ENCODE measurements around the gene ZP2.
"Not testable (repeated sequence)": the region's sequence is repeated elsewhere in the genome, so short reads cannot be mapped to it uniquely, and the experiment has no call there.

Gene ZP2

DNA sequence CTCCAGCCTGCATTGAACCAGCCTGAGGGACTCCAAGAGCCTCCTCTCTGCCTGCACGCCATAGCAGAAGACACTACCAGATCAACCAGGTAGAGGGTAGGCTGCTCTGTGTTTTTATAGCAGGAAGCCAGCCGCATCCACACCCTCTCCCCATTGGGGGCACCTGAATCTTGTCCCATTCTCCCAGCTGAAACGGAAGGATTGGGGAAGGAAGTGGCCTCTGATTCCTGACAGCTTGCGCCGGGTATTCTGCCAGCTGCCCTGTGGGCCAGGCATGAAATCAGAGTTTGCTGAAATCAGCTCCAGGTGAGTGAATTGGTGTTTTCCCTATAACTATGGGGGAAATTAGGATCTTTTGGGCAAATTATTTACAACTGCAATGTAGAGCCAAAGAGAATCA lies at the start of gene ZP2:
Gene ZP2, minus strand, starts transcription at position 89 of the 400 bp plus-strand sequence. Its CDS starts 27 bp downstream, at position 62.
- no peak for DNase-seq (ENCODE audit: low read depth)

DNA sequence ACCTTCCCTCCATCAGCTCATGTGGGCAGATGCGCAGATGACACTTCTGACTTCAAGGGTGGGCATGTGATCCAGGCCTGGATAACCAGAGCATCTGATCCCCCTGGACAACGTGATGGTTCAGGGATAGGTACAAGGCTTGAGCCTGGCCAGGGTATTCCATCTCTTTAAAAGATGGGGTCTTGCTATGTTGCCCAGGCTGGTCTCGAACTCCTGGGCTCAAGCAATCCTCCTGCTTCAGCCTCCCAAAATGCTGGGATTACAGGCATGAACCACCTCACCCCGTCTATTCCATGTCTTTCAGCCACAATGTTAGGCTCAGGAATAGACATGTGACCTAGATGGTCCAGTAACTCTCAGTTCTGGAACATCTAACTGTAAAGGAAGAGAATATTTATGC lies 45.9 kb upstream of the ZP2 start:
- no peak for DNase-seq (ENCODE audit: low read depth)

DNA sequence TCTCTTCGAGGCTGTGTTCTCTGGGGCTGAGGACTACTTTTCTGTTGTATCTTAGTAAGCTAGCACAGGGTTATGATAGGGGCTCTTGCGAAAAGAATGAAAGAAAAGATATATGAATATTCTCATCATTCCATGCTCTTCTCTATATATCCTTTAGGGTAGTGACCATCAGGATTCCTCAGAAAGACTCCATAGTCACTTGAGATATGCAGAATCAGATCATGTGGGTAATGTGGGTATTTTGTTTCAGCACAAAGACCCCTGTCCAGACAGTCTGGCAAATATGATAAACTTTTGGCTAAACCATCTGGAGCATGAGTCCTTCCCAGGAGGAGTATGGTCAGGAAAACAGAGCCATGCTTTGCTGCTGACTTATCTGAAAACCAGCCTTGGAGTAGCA lies 45.3 kb upstream of the ZP2 start:
- DNase-seq (ENCODE audit: low read depth) = no peak

DNA sequence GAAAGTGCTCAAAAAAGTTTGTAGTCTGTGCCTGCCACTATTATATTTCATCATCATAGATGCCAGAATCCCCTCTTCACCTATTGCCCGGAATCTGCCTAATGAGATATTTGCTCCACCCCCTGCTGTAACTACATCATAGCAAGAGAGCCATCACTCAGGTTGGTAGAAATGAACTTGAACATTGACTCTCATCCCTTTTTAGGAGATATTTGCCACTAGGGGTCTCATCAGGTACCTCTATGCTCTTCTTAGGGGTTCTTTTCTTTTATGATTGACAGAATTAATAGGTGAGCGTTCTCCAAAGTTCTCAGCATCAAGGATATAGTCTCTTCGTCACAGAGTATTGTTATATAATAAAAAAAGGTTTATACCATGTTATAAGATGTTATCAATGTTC lies 42.1 kb upstream of the ZP2 start:
- no peak for DNase-seq (ENCODE audit: low read depth)

DNA sequence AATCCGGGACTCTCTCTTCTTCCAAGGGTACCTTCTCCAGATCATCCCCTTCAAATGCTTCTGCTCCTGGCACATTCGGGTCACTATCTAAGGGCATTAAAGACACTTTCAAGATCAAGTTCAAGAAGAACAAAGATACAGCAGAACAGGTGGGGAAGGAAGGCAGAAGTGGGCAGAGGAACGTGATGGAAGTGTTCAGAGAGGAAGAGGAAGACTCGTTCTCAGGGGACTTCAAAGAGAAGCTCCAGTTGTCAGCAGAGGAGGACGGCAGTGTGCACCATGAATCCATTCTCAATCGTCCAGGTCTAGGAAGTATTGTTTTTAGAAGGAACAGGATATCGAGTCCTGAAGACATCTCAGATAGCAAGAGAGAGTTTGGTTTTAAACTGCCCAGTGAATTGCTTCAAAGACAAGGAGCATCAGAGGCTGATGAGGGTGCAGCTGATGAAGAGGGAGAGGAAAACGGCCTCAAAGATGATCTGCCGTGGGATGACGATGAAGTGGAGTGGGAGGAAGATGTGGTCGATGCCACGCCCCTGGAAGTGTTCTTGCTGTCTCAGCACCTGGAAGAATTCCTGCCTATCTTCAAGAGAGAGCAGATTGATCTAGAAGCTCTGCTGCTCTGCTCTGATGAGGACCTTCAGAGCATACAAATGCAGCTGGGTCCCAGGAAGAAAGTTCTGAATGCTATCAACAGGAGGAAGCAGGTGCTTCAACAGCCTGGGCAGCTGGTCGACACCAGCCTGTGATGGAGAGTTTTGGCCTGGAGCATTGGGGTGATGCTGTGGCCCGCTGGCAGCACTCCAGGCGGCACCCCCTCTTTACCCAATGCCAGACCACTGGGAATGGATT lies 38.9 kb upstream of the ZP2 start:
- no peak for DNase-seq (ENCODE audit: low read depth)

DNA sequence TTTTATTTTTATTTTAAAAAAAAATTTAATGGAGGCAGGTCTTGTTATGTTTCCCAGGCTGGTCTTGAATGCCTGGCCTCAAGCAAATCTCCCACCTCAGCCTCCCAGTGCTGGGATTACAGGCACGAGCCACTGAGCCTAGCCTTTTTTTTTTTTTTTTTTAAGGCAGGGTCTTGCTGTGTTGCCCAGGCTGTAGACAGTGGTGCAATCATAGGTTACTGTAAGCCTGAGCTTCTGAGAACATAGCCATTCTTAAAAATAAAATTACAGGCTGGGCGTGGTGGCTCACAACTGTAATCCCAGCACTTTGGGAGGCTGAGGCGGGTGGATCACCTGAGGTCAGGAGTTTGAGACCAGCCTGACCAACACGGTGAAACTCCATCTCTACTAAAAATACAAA lies 36.8 kb upstream of the ZP2 start:
- not testable (repeated sequence) for DNase-seq (ENCODE audit: low read depth)

DNA sequence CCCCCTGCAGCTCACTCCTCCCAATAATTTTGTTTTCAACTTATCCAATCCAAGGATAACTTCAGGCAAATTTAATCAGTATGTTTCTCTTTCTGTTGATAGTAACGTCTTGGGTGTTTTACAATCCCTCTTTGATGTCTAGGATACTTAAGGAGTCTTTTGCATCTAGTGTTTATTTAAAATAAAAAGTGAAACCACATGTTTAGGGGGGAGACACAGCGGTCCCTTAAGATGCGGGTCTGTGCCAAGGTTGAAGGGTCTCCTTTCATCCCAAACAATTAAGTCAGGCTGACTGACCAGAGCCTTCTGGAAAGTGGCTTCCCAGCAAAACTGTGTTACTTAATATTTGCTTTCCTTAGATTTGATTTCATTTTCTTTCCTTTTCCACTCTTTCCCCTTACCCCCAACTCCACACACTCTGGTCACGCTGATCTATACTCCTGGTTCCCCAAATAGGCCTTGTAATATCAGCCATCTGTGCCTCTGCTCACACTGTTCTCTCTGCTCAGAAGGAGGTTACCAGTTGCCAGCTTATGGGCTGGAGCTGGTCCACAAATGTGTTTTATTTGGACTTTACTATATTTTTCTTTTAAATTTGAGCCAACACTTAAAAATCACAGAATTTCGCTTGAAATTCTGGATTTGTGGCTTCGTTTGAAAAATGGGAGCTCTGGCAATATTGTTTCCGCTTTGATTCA lies 33.3 kb upstream of the ZP2 start:
- DNase-seq (ENCODE audit: low read depth) = no peak

DNA sequence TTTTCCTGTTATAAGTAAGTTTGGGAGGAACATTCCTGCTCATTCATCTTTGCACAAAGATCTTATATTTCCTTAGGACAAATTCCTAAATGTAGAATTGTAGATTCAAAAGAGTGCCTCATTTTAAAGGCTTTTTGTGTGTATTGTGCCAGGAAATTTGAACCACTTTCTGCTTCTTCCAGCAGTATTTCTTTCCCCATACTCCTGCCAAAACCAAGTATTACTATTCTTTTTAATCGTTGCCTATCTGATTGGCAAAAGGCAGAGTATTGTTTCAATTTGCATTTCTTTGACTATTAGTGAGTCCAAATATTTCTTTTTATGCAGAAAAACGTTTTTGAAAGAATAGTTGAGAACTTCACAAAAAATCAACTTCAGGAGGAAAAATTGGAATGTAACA lies 31.4 kb upstream of the ZP2 start:
- no peak for DNase-seq (ENCODE audit: low read depth)

DNA sequence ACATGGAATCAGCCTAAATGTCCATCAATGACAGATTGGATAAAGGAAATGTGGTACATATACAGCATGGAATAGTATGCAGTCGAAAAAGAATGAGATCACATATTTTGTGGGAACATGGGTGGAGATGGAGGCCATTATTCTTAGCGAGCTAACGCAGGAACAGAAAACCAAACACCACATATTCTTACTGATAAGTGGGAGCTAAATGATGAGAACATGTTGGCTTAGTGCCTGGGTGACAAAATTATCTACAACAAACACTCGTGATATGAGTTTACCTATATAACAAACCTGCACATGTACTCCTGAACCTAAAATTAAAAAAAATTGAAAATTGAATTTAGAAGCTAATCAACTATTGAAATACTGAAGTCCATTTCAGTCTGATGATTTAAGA lies 28.3 kb upstream of the ZP2 start:
- DNase-seq (ENCODE audit: low read depth) = no peak

DNA sequence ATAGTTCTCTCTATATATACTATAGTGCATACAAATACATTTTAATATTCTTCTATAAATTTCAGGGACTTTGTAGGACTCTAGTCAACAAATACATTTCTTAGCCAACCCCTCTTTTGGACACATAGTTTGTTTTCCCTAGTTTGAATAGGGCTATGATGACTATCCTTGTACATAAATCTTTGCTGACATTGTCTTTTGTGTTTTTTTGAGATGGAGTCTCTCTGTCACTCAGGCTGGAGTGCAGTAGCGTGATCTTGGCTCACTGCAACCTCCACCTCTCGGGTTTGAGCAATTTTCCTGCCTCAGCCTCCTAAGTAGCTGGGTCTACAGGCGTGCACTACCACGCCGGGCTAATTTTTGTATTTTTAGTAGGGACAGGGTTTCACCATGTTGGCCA lies 25.5 kb upstream of the ZP2 start:
- DNase-seq (ENCODE audit: low read depth) = no peak

DNA sequence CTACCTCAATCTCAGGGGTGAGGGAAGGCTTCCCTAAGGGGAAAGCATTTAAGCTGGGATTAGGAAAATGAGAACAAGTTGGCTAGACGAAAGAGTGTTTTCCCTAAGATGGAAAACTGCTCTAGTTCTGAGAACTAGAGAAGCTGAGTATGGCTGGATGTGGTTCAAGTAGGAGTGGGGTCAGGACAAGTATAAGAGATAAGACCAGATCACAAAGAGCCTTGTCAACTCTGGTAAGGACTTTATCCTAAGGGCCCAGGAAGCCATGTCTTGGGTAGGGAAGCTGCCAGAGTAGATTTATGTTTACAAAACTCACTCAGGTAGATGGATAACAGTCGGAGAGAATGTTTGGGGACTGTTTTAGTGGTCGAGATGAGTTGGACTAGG lies 23.8 kb upstream of the ZP2 start:
- DNase-seq (ENCODE audit: low read depth) = no peak

DNA sequence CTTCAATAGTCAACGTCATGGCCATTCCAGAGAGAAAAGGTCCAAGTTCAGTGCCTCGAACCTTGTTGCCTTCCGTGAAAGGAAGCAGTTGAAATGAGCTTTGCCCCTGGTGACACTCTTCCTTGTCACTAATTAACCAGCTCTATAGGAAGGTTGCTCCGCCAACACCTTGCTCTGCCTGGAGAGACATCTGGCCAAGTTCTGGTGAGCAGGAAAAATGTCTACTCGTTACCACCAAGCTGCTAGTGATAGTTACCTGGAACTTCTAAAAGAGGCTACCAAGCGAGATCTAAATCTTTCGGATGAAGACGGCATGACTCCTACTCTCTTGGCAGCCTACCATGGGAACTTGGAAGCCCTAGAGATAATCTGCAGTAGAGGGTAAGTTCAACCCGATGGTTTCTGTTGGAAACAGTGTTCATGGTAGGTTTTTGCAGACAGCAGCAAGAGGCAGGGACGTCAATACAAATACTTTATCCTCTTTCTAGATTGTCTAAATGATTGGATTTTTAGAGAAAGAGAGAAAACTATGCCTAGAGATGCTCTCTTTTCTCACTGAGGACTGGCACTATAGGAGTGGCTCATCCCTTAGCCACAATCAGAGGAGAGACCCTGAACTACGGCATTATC lies 22.3 kb upstream of the ZP2 start, which contains the start of gene ANKS4B:
Gene ANKS4B, plus strand, starts transcription at position 179 of the 630 bp plus-strand sequence. Its CDS starts 39 bp downstream, at position 218.
- no peak for DNase-seq (ENCODE audit: low read depth)

DNA sequence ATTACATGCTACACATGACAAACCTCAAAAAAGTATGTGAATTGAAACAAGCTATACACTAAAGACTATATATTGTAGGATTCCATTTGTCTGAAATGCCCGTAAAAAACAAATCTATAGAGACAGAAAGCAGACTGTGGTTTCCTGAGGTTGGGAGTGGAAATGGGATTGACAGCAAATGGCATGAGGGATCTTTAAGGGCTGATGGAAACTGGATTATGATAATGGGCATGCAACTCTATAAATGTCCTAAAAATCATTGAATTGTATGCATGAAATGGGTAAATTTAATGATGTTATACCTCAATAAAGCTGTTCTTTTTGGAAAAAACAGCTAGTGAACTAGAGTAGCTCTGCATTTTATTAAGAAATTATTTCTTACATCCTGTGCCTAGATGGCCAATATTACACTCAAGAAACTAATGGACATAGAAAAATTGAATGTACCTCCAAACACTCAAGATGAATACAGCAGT lies 21.7 kb upstream of the ZP2 start:
- DNase-seq (ENCODE audit: low read depth) = no peak

DNA sequence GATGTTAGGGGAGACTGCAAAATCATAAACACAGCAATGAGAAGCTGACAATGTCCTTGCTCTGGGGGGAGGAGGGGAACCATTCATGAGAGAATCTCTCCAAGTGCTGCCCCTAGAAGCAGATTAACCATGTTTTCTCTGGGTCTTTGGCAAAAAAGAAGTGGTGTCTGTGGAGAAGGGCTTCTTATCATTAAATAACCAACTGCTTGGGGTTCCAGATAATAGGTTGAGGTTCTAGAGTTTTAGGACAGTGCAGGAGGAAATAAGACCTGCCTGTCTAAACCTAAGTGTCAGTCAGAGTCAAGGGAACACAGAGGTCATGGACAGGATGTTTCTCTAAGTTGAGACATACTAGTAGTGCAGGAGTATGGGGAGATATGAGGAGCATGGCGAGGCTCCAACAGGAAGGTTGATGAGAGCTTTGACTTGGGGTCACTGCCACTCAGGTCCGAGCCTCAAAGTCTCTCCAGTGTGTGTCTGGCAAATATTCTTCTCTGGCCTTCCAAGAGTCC lies 17.0 kb upstream of the ZP2 start:
- no peak for DNase-seq (ENCODE audit: low read depth)

DNA sequence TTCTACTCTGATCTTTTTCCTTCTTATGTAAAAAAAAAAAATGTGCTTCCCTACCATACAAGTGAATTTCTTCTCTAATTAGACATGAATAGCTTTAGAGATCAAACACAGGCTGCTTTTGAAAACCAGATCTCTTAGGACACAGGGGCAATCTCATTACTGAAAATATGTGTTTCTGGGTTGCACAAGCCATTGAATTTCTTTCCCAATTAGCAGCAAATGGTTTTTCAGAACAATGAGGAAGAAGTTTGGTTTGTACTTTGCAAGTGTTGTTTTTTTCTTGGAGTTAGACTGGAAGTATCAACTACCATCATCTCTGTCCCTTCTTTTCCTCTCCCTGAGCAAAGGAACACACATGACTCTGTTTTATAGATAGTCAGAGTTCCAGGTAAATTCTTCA lies 16.5 kb upstream of the ZP2 start:
- DNase-seq (ENCODE audit: low read depth) = no peak

DNA sequence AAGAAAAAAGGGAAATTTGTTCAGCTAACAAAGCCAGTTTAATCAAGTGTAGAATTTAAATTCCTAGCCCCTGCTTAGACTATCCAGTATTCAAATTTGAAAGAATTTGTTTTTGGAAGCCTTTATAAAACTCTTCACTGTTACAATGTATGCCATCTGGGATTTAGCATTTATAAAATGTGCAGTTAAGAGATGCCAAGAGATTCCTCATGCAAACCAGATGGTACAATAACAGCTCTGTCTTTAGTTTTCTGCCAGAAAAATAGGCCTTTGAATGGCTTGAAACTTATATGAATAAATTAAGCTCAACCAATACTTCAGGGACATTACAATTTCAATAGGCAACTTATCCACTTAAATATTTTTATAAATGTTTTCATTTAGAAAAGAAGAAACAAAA lies 15.4 kb upstream of the ZP2 start:
- DNase-seq (ENCODE audit: low read depth) = no peak

DNA sequence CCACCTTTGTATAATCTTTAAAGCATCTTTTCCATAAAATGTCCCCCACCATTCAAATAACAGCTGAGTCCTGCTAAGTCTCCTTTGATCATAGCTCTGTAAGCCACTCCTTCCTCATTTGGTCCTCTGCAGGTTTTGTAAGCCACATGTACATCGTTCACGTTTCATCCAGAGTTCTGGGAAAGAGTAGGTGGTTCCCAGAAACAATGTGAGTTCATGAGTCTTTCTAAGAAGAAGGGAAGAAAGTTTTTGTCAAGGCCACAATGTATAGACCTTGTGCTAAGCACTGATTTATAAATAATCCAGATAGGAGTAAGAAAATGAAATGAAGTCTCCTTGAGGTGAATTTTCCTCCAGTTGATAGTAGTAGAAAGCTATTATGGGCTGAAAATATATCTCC lies 13.4 kb upstream of the ZP2 start:
- no peak for DNase-seq (ENCODE audit: low read depth)

DNA sequence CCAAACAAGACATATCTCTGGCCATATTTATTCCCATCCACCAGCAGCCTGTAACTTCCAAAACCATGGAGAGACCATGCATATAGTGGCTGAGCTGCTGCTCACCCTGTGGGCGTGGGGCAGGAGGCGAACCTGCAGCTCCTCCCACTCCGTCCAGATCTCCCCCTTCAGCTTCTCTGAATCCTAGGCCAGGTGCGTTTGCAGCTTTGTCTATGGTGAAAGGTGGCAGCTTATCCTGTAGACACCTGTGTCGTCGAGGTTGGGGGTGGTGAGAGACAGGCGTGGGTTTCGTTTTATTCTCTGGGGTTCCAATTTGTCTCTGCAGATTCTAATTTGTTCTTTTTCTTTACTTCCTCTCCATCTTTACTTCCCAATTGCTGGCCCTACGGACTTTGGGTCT lies 12.4 kb upstream of the ZP2 start:
- DNase-seq (ENCODE audit: low read depth) = no peak

DNA sequence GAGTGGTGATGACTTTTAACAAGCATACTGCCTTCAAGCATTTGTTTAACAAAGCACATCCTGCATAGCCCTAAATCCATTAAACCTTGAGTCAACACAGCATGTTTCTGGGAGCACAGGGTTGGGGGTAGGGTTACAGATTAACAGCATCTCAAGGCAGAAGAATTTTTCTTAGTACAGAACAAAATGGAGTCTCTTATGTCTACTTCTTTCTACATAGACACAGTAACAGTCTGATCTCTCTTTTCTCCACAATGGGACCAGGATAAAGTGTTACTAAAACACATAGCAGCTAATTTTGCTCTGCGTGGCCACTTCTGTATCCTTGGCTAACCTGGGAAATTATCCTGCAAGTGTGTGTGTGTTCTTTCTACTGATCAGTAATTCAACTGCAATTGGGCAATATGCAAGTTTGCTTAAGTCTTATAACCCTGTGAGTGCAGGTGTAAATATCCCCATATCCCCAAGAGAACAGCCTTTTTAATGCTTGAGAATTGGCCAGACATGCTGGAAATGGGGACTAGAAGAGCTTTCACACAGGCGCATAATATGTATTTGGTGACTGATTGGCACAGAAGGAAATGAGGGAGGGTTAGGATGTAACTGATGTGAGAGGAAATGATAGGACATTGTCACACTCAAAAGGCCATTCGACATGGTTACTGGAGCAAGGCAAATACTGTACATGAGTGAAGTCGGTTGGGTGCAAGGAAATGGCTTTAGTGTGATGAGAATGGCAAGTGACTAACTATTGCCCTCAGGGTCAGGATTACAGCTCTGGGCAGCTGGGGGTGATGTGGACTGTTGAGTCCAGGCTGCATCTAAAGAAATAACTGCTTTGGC lies 11.3 kb upstream of the ZP2 start:
- DNase-seq (ENCODE audit: low read depth) = no peak

DNA sequence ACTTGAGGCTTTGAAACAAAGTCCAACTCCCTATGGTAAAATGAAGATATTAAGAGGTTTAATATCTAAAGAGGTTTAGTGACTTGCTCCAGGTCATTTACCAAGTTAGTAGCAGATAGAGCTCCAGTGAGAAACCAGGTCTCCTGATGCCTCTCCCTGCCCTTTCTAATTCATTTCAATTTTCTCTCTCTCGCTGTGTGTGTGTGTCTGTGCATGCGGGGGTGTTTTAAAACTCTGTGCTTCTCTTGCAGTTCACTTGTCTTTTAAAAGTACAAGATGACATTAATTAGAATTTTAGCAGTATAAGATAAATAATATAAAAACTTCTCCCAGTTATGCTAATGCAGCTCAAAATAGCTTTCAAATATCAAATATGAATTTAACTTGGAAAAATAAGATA lies 8.2 kb upstream of the ZP2 start:
- no peak for DNase-seq (ENCODE audit: low read depth)

DNA sequence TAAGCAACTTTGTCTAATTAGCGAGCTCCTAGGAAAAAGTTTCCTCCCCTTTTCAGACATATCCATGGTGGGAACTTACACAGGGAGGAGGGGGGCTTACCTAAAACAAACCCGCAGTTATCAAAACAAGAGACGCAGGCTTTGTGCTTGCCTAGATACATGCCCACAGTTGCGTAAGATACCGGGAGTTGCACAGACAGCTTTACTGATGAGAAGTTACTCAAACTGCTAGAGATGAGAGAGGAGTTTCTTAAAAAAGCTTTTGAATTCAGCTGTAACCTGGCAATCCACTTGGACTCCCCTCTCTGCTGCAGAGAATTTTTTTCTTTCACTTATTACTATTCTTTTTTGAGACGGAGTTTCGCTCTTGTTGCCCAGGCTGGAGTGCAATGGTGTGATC lies 6.8 kb upstream of the ZP2 start:
- DNase-seq (ENCODE audit: low read depth) = no peak

DNA sequence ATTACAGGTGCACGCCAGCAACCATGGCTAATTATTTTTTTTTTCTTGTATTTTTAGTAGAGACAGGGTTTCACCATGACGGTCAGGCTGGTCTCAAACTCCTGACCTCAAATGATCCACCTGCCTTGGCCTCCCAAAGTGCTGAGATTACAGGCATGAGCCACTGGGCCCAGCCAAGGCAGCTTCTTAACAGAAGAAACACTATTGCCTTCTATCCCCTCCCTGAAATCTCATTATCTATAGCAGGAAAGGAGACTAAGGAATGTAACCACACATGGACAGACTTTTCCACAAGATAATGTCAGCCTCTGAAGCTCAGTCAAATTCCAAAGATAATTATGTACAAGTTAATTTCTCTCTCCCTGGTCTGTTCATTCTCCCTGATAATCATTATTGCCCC lies 5.7 kb upstream of the ZP2 start:
- no peak for DNase-seq (ENCODE audit: low read depth)

Data from stimulated activated CD8-positive, alpha-beta memory T cell treated with anti-CD3 and anti-CD28 coated beads, Interleukin-7, amount 100 ng/mL, for 24 hours (primary cell).